Lung (tissue), 12 donors: ENCODE data around the gene NOP16. TPM values are rescaled to one million over a fixed set of nuclear protein-coding genes. Genes with fewer than 3 reads are reported as not detected.

Source experiments
- ATAC-seq: fragments of 200-7000 bp; cut with Tn5 transposase; one replicate; pipeline ENCODE4 v1.9.1; 2020; ENCODE audit warnings: moderate number of reproducible peaks; ENCODE audit not compliant: insufficient read depth, low FRiP score
- DNase-seq, 3 donors: peaks; one replicate each; pipeline ENCODE4 v3.0.0-alpha.2; 2013 to 2017
- H3K27ac ChIP-seq, 2 donors: one replicate each; pipeline ENCODE4 v1.5.1; 2013; ENCODE audit warnings: mild to moderate bottlenecking in 2 of 2, moderate library complexity in 2 of 2, control low read depth in 1 of 2, inconsistent platforms in 1 of 2, low read depth in 1 of 2, low read length in 1 of 2
- H3K27me3 ChIP-seq, 3 donors: one replicate each; pipeline ENCODE4 v1.5.1; 2013; ENCODE audit warnings: low read length in 2 of 3; ENCODE audit not compliant: control insufficient read depth in 3 of 3, insufficient read depth in 3 of 3
- H3K36me3 ChIP-seq, 4 donors: one replicate each; pipeline ENCODE4 v1.5.1; 2013; ENCODE audit warnings: low read length in 4 of 4, mild to moderate bottlenecking in 1 of 4, moderate library complexity in 1 of 4; ENCODE audit not compliant: control insufficient read depth in 4 of 4, insufficient read depth in 4 of 4
- H3K4me1 ChIP-seq, 5 donors: one replicate each; pipeline ENCODE4 v1.5.1; 2013; ENCODE audit warnings: low read length in 5 of 5, mild to moderate bottlenecking in 2 of 5, moderate library complexity in 1 of 5; ENCODE audit not compliant: control insufficient read depth in 5 of 5, insufficient read depth in 5 of 5
- H3K4me3 ChIP-seq: one replicate; pipeline ENCODE4 v1.5.1; 2013; ENCODE audit warnings: mild to moderate bottlenecking, control low read depth, moderate library complexity
- H3K9ac ChIP-seq, 2 donors: one replicate each; pipeline ENCODE4 v1.5.1; 2013; ENCODE audit warnings: low read length in 2 of 2, control low read depth in 1 of 2; ENCODE audit not compliant: insufficient read depth in 1 of 2
- H3K9me3 ChIP-seq, 4 donors: one replicate each; pipeline ENCODE4 v1.5.1; 2013; ENCODE audit warnings: low read length in 3 of 4, mild to moderate bottlenecking in 1 of 4, moderate library complexity in 1 of 4; ENCODE audit not compliant: control insufficient read depth in 4 of 4, insufficient read depth in 3 of 4
- CTCF ChIP-seq: IDR thresholded peaks from 2 replicates; pipeline ENCODE4 v1.5.1; 2012; ENCODE audit warnings: mild to moderate bottlenecking; ENCODE audit errors: control extremely low read depth, extremely low read depth
- WGBS, 2 donors: extraction: QIAGEN DNeasy Blood & Tissue Kit; methylation state at CpG; one replicate each; pipeline ENCODE4 v1.1.7; 2013; 5-methylcytosine and 5-hydroxymethylcytosine counted together
- polyA plus RNA-seq, 2 donors: library from polyadenylated mRNA; stranded (reverse); fragments of 200-250 nt; gene quantifications; one replicate each; pipeline ENCODE4 v1.2.1, GENCODE V29; 2013
- total RNA-seq, 2 donors: library from RNA; depleted of rRNA in 1 of 2; stranded (reverse); fragments of >200 nt in 1 of 2; gene quantifications; one replicate each; pipeline ENCODE4 v1.2.1, GENCODE V29; 2014 to 2021
- donor health status: control.
- donor health status: control.
- donor health status: Bipolar disorder and iron deficiency.
- donor health status: healthy.
- donor health status: DM: yes; HTN: yes; CAD: no.

The NOP16 gene
- total and polyA plus RNA-seq, 4 donors: 5.0 to 52.1 (median 36.5) TPM

DNA sequence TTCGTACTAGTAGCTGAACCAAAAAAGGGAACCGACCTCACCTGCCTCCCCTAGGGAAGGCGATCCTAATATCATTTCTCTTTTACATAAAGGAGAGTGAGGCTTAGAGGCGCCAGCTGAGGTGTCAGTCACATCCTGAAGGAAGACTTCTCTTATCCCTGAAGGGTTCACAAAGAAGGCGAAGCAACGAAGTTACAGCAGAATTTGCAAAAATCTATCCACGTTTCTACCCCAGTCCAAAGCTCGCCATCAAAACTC lies 26.2 kb downstream of the NOP16 start:
- Histone ChIP-seq H3K27me3 (no peaks in the 10 kb centered on the region), H3K4me1 (peaks cover 0 to 15% (median 4%) of the 10 kb centered on the region in 5 donors), H3K4me3 (no peak overlapping the region), H3K9me3 (no peaks in the 10 kb centered on the region), H3K27ac (peak overlapping the region; percentile 71 to 86), H3K36me3 (peaks cover 0 to 14% (median 6%) of the 10 kb centered on the region in 4 donors), H3K9ac (no peak overlapping the region)
- 51 to 70% methylated on average over 8 of the region's 8 CpGs for WGBS, 2 donors
- ATAC-seq (no peak), DNase-seq (no peak)
- TF ChIP-seq CTCF: no peak

DNA sequence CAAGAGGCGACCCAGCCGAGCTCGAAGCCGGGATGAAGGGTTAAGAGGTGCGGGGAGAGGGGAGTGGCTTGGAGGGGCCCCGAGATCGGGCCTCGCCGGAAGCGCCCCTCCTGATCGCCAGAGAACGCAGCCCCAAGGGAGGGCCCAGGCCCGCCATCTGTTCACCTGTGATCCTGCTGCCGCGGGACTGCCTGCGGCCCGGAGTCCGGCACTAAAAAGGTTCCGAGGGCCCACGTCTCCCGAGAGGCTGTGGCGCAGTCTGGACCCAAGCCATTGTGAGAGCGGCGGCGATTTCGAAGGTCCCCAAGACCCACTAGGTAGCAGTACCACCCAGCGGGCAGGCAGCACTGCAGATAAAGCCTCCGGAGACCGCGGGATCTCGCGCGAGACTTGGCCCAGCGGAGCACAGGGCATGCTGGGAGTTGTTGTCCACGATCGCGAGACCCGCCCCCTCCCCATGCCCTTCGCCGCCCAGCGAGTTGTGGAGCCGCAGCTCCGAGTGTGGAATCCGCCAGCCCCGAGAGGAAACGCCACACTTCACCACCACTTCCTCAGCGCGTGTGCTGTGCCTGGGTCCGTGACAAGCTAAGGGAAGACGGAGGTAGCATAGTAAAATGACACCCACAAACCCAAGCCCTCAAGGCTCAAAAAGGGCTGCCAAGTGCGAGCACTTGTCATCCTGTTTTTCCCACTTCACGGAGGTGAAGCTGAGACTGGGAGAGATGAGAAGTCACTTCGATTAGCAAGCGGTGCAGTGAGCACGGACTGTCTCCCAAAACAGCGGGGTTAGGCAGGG lies 26.8 kb downstream of the NOP16 start, which contains the start of gene KIAA1191:
Gene KIAA1191, minus strand, starts transcription at position 328 of the 796 bp plus-strand sequence. CDS start 2,256 bp downstream, outside the sequence.
- DNase-seq: peak; percentile 94 to 96 (median 94)
- H3K36me3 ChIP-seq: peaks cover 0 to 14% (median 6%) of the 10 kb centered on the region in 4 donors
- peak within 1 kb of the TSS; percentile 85 to 92 for H3K9ac ChIP-seq
- 1 to 2% methylated on average over 51 to 56 of the region's 56 CpGs for WGBS, 2 donors
- peak within 1 kb of the TSS; percentile 92 for H3K4me3 ChIP-seq
- ATAC-seq: peak; percentile 94
- H3K9me3 ChIP-seq: no peaks in the 10 kb centered on the region
- no peak for TF ChIP-seq CTCF
- H3K27me3 ChIP-seq: no peaks in the 10 kb centered on the region
- H3K4me1 ChIP-seq: peaks cover 0 to 15% (median 4%) of the 10 kb centered on the region in 5 donors
- peak within 1 kb of the TSS; percentile 71 to 86 for H3K27ac ChIP-seq

GRCh38 chr5:176360894-176361436 lies 27.4 kb downstream of the NOP16 start:
- Histone ChIP-seq H3K36me3 (peaks cover 0 to 13% (median 7%) of the 10 kb centered on the region in 4 donors), H3K4me3 (peak overlapping the region; percentile 92), H3K27ac (peak overlapping the region; percentile 71 to 86), H3K9me3 (no peaks in the 10 kb centered on the region), H3K4me1 (peaks cover 0 to 11% (median 2%) of the 10 kb centered on the region in 5 donors), H3K9ac (peak overlapping the region; percentile 85 to 92), H3K27me3 (no peaks in the 10 kb centered on the region)
- ATAC-seq: peak; percentile 3
- no peak for TF ChIP-seq CTCF
- DNase-seq: peak in 1 of 3 donors; percentile 21
- 2 to 3% methylated on average over 27 of the region's 27 CpGs for WGBS, 2 donors
